Activated effector memory CD4-positive, alpha-beta T cell treated with anti-CD3 and anti-CD28 coated beads, Interleukin-2, amount 50 U/mL, for 16 hours (primary cell): ENCODE measurements around the gene TYMS.
A peak's percentile ranks its signal among the peaks of the same experiment; 100 is the strongest.

ENCODE experiments used
- DNase-seq: peaks from one replicate; pipeline ENCODE4 v3.0.0-alpha.2; 2020

Gene TYMS

GRCh38 chr18:647304-647703, 10.1 kb upstream of the TYMS start:
- no peak for DNase-seq

- no peak for DNase-seq
Measured at GRCh38 chr18:649341-649740, 8.1 kb upstream of the TYMS start.

- DNase-seq: no peak
Measured at GRCh38 chr18:650428-650858, 7.0 kb upstream of the TYMS start.

GRCh38 chr18:652131-652530, 5.3 kb upstream of the TYMS start:
- no peak for DNase-seq

- DNase-seq: no peak
Measured at GRCh38 chr18:653512-653911, 3.9 kb upstream of the TYMS start.

GRCh38 chr18:654601-655000, 2.9 kb upstream of the TYMS start:
- DNase-seq: no peak

GRCh38 chr18:655445-655844, 2.0 kb upstream of the TYMS start:
- no peak for DNase-seq

GRCh38 chr18:658001-658946, 821 bp downstream of the TYMS start:
- DNase-seq: peak; percentile 86

GRCh38 chr18:658947-659533, 1.6 kb downstream of the TYMS start:
- DNase-seq: no peak

- no peak for DNase-seq
Measured at GRCh38 chr18:659597-659996, 2.1 kb downstream of the TYMS start.

- DNase-seq: no peak
Measured at GRCh38 chr18:662197-662596, 4.7 kb downstream of the TYMS start.

GRCh38 chr18:666177-666576, 8.7 kb downstream of the TYMS start:
- no peak for DNase-seq

- no peak for DNase-seq
Measured at GRCh38 chr18:666628-667027, 9.2 kb downstream of the TYMS start.

- no peak for DNase-seq
Measured at GRCh38 chr18:668260-668659, 10.8 kb downstream of the TYMS start.

GRCh38 chr18:669077-669476, 11.6 kb downstream of the TYMS start:
- no peak for DNase-seq

GRCh38 chr18:670522-670921, 13.1 kb downstream of the TYMS start:
- DNase-seq: no peak

GRCh38 chr18:671405-671804, 14.0 kb downstream of the TYMS start:
- DNase-seq: no peak

- no peak for DNase-seq
Measured at GRCh38 chr18:673317-673716, 15.9 kb downstream of the TYMS start.

- no peak for DNase-seq
Measured at GRCh38 chr18:673769-674168, 16.3 kb downstream of the TYMS start.

GRCh38 chr18:675307-675706, 17.9 kb downstream of the TYMS start:
- no peak for DNase-seq

GRCh38 chr18:676069-676468, 18.6 kb downstream of the TYMS start:
- no peak for DNase-seq

- no peak for DNase-seq
Measured at GRCh38 chr18:676736-677135, 19.3 kb downstream of the TYMS start.

- no peak for DNase-seq
Measured at GRCh38 chr18:677145-677544, 19.7 kb downstream of the TYMS start.

- no peak for DNase-seq
Measured at GRCh38 chr18:677951-678381, 20.5 kb downstream of the TYMS start.
